Tibial nerve (tissue), 4 donors: ENCODE measurements around the gene SLITRK2. TPM values are rescaled to one million over a fixed set of nuclear protein-coding genes. Genes with fewer than 3 reads are reported as not detected.

Source experiments
- DNase-seq, 2 donors: peaks; one replicate each; pipeline ENCODE4 v3.0.0-alpha.2; 2019; ENCODE audit warnings: low spot score in 2 of 2
- H3K27ac ChIP-seq, 4 donors: fragments of 200-600 bp; sonication (generic) in 3 of 4; one replicate each; pipeline ENCODE4 v1.5.1; 2017 to 2019; ENCODE audit warnings: mild to moderate bottlenecking in 1 of 4
- H3K27me3 ChIP-seq, 2 donors: fragments of 200-600 bp; sonication (generic) in 1 of 2; one replicate each; pipeline versions ENCODE4 v1.5.1 to v1.6.0; 2017 to 2019
- H3K36me3 ChIP-seq, 3 donors: fragments of 200-600 bp; sonication (generic); one replicate each; pipeline ENCODE4 v1.5.1; 2018 to 2019
- H3K4me1 ChIP-seq, 4 donors: fragments of 200-600 bp; sonication (generic) in 3 of 4; one replicate each; pipeline ENCODE4 v1.5.1; 2017 to 2019
- H3K4me3 ChIP-seq, 4 donors: fragments of 200-600 bp; sonication (generic) in 3 of 4; one replicate each; pipeline ENCODE4 v1.5.1; 2017 to 2019; ENCODE audit warnings: mild to moderate bottlenecking in 1 of 4, moderate library complexity in 1 of 4
- H3K9me3 ChIP-seq, 4 donors: fragments of 200-600 bp; sonication (generic) in 3 of 4; one replicate each; pipeline ENCODE4 v1.5.1; 2017 to 2019
- CTCF ChIP-seq, 5 experiments: fragments of 200-600 bp in 3 of 5; fragments of 450-650 bp in 2 of 5; sonication (generic) in 3 of 5; IDR thresholded peaks; one replicate each; pipeline ENCODE4 v1.5.1; 2016 to 2019; ENCODE audit warnings: antibody characterized with exemption in 5 of 5, mild to moderate bottlenecking in 3 of 5, moderate library complexity in 2 of 5
- EP300 ChIP-seq, 2 donors: sonication (generic); formaldehyde crosslinking; IDR thresholded peaks; one replicate each; pipeline ENCODE4 v1.6.1; 2017; ENCODE audit warnings: antibody characterized with exemption in 2 of 2, mild to moderate bottlenecking in 1 of 2
- POLR2A ChIP-seq, 2 donors: fragments of 450-650 bp; IDR thresholded peaks; one replicate each; pipeline ENCODE4 v1.6.1; 2017; ENCODE audit warnings: antibody characterized with exemption in 2 of 2, mild to moderate bottlenecking in 2 of 2, moderate library complexity in 2 of 2
- WGBS, 2 donors: methylation state at CpG; one replicate each; pipeline ENCODE4 v1.1.5; 2018; 5-methylcytosine and 5-hydroxymethylcytosine counted together
- total RNA-seq, 4 donors: library from RNA; depleted of rRNA; stranded (reverse); fragments of >200 nt; gene quantifications; one replicate each; pipeline ENCODE4 v1.1.0, GENCODE V29; 2016

SLITRK2 gene
- total RNA-seq = 1 to 10 TPM; 2.7 to 6.9 (median 5.3) TPM

- Histone ChIP-seq H3K27me3 (peaks cover 0 to 30% of the 10 kb centered on the region in 2 donors), H3K4me3 (peak within 1 kb of the TSS; percentile 29 to 57 (median 41)), H3K4me1 (peaks cover 0 to 7% (median 0%) of the 10 kb centered on the region in 4 donors), H3K27ac (peak within 1 kb of the TSS; percentile 50 to 87 (median 64)), H3K36me3 (no peaks in the 10 kb centered on the region), H3K9me3 (no peaks in the 10 kb centered on the region)
- no peak for DNase-seq
- 0 to 23% methylated on average over 9 to 59 of the region's 60 CpGs for WGBS, 2 donors
- TF ChIP-seq CTCF (IDR thresholded peaks at IDR 0.05) (no peak), EP300 (IDR thresholded peaks at IDR 0.05) (peak in 1 of 2 donors; percentile 60), POLR2A (IDR thresholded peaks at IDR 0.05) (no peak)
Observed at GRCh38 chrX:145817331-145818185, at the start of gene SLITRK2. SLITRK2 (plus strand) TSS chrX:145817829; CDS start chrX:145822426, 4,597 bp downstream.

- no peak overlapping the region for H3K27ac ChIP-seq
- no peak overlapping the region for H3K4me3 ChIP-seq
- TF ChIP-seq EP300 (IDR thresholded peaks at IDR 0.05) (no peak), POLR2A (IDR thresholded peaks at IDR 0.05) (no peak), CTCF (IDR thresholded peaks at IDR 0.05) (no peak)
- H3K27me3 ChIP-seq = no peaks in the 10 kb centered on the region
- H3K9me3 ChIP-seq = no peaks in the 10 kb centered on the region
- no peaks in the 10 kb centered on the region for H3K4me1 ChIP-seq
- DNase-seq = no peak
- 48 to 60% methylated on average over 1 of the region's 1 CpG for WGBS, 2 donors
- H3K36me3 ChIP-seq = no peaks in the 10 kb centered on the region
Observed at GRCh38 chrX:145773006-145773405, 44.6 kb upstream of the SLITRK2 start.

- no peak for DNase-seq
- Histone ChIP-seq H3K27me3 (no peaks in the 10 kb centered on the region), H3K36me3 (no peaks in the 10 kb centered on the region), H3K4me1 (no peaks in the 10 kb centered on the region), H3K9me3 (no peaks in the 10 kb centered on the region), H3K27ac (no peak overlapping the region), H3K4me3 (no peak overlapping the region)
- WGBS, 2 donors = 61 to 64% methylated on average over 1 of the region's 1 CpG
- TF ChIP-seq POLR2A (IDR thresholded peaks at IDR 0.05) (no peak), CTCF (IDR thresholded peaks at IDR 0.05) (no peak), EP300 (IDR thresholded peaks at IDR 0.05) (no peak)
Observed at GRCh38 chrX:145792281-145792680, 25.3 kb upstream of the SLITRK2 start.

GRCh38 chrX:145803508-145803907 lies 14.1 kb upstream of the SLITRK2 start:
- Histone ChIP-seq H3K4me1 (no peaks in the 10 kb centered on the region), H3K27ac (no peak overlapping the region), H3K27me3 (no peaks in the 10 kb centered on the region), H3K9me3 (no peaks in the 10 kb centered on the region), H3K4me3 (no peak overlapping the region), H3K36me3 (no peaks in the 10 kb centered on the region)
- WGBS, 2 donors = 36 to 40% methylated on average over 2 of the region's 2 CpGs
- TF ChIP-seq POLR2A (IDR thresholded peaks at IDR 0.05) (no peak), CTCF (IDR thresholded peaks at IDR 0.05) (no peak), EP300 (IDR thresholded peaks at IDR 0.05) (no peak)
- DNase-seq = no peak

GRCh38 chrX:145813081-145813480 lies 4.5 kb upstream of the SLITRK2 start:
- Histone ChIP-seq H3K9me3 (no peaks in the 10 kb centered on the region), H3K36me3 (no peaks in the 10 kb centered on the region), H3K4me3 (no peak overlapping the region), H3K27me3 (peaks cover 0 to 4% of the 10 kb centered on the region in 2 donors), H3K27ac (no peak overlapping the region), H3K4me1 (peaks cover 0 to 2% (median 0%) of the 10 kb centered on the region in 4 donors)
- TF ChIP-seq CTCF (IDR thresholded peaks at IDR 0.05) (no peak), POLR2A (IDR thresholded peaks at IDR 0.05) (no peak), EP300 (IDR thresholded peaks at IDR 0.05) (no peak)
- DNase-seq = no peak
- WGBS, 2 donors = 65 to 76% methylated on average over 1 of the region's 1 CpG
